HG02981 (cell line): ENCODE results near the gene IFT80.
"Not testable (repeated sequence)": the region's sequence is repeated elsewhere in the genome, so short reads cannot be mapped to it uniquely, and the experiment has no call there.

Experiments
- ATAC-seq: cut with Tn5 transposase; IDR thresholded peaks from one replicate; pipeline ENCODE4 v1.9.1; 2021; ENCODE audit warnings: mild to moderate bottlenecking, moderate library complexity; ENCODE audit not compliant: unreplicated experiment

Gene IFT80

DNA sequence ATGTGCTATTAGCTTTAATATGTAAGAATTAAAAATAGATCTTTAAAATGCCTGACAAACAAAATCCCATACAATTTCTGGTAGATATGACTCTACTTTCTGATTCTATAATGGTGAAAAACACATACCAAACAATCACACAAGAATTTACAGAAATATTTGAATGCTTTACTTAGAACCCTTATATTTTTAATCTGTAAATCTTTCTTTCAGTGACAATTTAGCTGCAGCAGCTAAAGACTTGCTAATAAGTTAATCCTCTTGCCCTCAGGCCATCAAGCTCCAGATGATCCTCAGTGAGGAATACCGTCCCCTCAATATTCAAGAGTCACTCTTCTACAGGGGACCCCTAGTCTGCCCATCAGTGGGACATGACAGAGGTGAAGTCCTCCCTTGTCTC, 118.2 kb downstream of the IFT80 start:
- ATAC-seq: no peak

DNA sequence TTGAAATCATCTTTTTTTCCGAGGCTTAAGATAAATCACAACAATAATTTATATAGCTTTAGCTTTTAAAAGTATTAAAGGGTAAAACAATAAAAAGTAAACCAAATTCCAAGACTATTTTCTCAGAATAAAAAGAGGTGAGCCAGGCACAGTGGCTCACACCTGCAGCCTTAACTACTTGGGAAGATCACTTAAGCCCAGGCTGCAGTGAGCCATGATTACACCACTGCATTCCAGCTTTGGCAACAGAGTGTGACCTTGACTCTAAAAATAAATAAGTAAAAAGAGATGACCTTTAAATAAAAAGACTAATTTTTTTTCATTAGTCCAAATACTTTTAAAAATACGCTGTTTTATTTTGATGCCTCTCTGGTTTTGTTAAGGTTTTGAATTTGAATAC, 119.4 kb downstream of the IFT80 start:
- ATAC-seq: no peak

DNA sequence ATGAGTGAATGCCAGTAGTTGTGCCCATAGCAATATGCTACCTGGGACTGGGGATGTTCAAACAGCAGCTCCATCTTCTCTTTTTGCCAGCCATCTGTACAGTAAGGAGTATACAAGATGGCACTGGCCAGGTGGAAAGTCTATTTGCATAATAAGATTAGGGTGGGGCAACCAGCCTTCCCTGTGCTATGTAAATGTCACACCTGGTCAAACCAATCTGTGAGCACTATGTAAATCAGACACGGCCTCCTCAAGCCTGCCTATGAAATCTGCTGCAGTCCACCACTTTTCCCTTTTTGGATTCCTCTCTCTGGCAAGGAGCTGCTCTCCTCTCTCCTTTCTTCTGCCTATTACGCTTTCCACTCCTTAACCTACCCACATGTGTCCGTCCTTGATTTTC, 120.8 kb downstream of the IFT80 start:
- no peak for ATAC-seq

DNA sequence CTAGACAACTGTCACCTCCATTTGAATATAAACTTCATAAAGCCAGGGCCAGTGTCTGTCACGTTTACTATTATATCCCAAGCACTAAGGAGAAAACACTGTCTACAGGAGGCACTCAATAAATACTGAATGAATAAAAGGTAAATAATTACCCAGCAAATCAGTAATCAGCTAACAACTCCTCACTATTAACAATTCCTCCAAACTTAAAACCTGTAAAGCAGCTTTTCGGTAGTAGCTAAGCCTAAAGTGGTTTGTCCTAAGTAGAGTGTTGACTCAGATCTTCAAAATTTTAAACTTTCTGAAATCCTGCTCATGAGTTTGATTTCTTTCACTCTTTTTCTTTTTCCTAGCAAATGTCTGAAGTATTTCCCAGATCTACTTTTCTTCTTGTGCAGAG, 133.9 kb downstream of the IFT80 start:
- ATAC-seq: no peak

DNA sequence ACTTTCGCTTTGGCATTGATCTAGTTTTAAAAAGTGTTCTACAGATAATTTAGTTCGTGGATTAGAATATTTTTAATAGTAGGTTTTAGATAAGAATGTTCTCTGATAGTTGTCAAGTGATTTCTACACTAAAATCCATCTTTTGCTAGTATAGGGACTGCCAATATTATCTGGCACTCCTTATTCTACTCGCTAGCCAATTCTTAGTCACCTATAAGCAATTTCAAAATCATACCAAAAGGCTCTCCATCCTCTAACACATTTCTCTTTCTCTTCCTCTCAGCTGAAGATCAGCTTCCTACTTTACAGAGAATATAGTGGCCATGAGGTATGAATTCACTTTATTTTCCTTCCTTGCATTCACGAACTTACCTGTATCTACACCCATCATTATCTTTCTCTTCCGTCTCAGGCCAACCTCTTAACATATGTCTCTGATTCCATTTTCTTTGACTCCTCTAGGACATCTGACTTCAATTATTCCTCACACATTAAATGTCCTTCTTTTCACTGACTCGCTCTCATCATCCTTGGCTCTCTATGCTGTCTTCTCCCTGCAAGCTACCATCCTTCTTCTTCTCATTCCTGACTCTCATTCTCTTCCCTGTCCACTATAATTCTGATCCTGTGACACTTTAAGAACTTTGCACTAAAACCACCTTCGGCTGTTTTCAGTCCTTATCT, 138.3 kb downstream of the IFT80 start:
- ATAC-seq: no peak

DNA sequence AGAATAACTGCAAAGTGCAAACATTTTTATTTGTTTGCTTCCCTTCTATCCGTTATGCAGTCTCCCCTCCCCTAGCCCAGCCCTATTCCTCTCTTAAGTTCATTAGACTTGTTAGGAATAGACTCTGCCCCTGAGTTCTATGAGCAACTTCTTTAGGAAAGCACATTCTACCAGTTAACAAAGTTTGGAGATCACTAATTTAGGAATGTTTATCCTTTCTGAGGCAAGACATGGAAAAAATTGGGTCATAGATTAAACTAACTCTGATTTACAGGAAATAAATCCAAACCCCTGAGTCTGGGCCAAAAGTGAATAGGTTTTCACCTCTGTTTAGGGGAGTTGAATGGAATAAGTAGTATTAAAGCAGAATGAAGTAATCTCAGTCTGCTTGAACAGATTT, 139.4 kb downstream of the IFT80 start:
- ATAC-seq: no peak

DNA sequence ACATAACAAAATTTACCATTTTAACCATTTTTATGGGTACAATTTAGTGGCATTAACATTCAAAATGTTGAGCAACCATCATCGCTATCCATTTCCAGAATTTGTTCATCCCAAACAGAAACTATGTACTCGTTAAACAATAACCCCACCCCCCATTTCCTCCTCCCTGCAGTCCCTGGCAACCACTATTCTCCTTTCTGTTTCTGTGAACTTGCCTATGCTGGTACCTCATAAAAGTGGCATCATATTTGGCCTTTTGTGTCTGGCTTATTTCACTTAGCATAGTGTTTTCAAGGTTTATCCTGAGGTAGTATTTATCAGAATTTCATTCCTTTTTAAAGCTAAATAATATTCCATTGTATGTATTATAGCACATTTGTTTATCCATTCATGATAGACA, 141.4 kb downstream of the IFT80 start:
- no peak for ATAC-seq

DNA sequence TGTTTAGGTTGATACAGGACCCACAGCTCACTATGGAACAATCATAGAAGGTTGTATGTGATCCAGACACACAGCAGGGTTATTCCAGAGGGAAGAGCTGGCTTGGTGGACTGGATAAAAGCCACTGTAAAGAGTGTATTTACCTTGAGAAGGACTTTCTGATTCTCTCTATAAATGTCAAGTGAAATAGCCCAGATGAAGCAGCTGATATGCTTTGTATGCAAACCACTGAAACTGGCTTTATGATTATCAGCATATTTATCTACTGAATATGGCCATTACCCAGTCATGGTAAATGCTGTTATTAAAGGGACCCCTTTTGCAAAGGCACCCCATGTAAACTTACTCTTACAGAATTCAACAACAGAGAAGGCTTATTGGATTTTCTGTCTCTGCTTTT, 145.7 kb downstream of the IFT80 start:
- ATAC-seq: no peak

DNA sequence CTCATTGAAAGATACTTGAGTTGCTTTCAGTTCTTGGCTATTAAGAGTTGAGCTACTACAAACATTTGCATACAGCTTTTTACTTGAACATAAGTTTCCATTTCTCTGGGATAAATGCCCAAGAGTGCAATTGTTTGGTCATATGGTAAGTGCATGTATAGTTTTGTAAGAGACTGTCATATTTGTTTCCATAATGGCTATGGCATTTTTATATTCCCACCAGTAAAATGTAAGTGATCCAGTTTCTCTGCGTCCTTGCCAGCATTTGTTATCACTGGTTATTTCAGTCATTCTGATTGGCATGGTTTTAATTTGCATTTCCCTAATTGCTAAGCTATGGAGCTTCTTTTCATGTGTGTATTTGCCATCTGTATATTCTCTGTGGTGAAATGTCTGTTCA, 151.3 kb downstream of the IFT80 start:
- ATAC-seq: no peak

DNA sequence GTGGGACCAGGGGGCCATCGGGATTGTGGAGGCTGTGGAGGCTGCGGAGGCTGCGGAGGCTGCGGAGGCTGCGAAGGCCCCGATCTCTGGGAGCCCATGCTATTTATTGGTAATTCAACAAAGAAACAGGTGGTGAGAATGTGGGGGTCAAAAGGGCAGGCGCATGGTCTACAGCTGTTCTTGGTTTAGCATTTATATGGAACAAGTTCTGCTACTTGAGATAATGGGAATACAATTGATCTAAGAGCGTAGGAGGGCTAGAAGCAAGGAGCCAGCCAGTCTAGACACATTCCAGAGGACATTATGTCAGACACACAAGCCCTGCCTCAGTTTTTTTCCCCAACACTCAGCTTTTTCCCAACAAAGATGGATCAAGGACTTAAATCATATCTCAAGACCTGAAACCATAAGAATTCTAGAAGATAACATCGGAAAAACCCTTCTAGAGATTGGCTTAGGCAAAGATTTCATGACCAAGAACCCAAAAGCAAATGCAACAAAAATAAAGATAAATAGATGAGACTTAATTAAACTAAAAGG, 153.7 kb downstream of the IFT80 start:
- ATAC-seq: no peak

DNA sequence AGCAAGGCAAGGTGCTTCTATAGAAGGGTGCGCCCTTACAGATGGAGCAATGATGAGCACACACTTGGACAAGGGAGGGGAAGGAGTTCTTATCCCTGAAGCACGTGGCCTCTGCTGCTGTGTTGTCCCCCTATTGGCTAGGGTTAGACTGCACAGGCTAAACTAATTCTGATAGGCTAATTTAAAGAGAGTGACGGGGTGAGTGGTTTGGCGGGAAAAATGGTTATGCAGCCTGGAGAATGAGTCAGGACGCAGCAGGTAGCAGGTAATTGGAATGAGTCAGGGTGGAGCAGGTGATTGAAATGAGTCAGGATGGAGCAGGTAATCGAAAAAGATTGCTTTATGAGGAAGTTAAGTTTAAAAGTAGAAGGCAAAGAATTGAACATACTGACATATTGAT, 158.3 kb downstream of the IFT80 start:
- ATAC-seq: not testable (repeated sequence)

DNA sequence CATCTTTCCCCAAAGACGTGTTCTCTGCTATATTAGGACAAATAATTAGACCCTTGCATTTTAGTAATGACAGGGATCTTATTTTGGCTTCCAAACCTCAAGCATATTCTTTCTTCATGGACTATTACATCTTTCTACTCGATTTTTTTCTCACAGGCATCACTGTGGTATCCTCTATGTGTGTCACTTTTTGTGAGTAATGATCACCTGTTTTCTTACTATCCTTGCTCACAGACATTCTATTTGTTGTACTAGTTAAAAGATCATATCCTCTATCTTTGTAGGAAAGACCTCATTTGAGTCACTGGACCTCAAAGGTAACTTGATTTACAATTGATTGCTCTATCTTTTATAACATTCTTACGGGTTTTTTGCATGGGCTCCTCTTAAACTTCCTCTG, 167.0 kb downstream of the IFT80 start:
- ATAC-seq: no peak

DNA sequence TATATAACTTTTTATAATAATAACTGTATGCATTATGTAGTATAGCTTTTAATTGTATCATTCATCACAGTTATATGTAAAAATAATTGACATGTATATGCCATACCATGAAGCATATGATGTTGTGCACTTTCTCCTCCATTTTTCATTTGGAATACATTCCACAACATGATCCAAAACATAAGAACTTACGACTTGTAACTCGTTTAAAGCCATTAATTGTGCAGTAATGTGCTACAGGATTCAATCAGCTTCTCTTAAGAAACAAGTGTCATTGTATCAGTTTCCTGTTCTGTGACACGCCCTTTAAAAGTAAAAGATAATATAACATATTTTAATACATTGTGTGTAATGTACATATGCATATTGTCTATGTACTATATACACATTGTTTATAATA, 171.6 kb downstream of the IFT80 start:
- ATAC-seq: no peak

DNA sequence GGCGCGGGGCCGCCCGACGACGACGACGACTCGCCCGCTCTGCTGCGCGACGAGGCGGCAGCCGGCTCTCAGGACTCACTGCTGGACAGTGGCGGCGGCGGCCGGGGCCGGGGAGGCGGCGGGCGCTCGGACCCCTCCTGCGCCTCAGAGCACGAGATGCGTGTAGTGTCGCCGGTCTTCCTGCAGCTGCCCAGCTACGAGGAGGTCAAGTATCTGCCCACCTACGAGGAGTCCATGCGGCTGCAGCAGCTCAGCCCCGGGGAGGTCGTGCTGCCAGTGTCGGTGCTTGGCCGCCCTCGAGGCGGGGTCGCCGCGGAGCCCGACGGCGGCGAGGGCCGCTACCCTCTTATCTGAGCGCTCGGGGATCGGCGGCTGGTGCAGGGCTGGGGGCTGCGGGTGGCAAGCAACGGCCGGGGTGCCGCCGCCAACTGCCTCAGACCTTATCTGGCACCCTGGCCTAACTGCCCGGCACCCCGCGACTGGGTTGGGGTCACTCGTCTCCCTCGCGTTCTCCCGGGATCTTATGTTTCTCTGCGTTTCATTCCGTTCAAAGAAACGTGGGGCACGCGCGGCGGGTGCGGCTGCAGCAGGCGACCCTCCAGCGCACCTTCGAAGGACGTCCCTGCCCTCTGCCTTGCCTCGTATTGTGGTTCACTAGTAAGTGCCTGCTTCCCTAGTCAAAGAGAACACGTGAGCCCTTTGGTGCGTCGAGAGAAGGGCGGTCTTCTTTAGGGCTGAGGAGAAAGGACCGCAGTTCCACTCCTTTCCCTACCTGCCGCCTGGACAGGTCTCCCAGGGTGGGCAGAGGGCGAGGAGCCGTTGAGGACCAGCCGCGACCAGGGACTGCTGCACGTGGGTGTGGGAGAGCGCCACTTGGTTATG, 172.8 kb downstream of the IFT80 start:
- peak; percentile 18 for ATAC-seq

DNA sequence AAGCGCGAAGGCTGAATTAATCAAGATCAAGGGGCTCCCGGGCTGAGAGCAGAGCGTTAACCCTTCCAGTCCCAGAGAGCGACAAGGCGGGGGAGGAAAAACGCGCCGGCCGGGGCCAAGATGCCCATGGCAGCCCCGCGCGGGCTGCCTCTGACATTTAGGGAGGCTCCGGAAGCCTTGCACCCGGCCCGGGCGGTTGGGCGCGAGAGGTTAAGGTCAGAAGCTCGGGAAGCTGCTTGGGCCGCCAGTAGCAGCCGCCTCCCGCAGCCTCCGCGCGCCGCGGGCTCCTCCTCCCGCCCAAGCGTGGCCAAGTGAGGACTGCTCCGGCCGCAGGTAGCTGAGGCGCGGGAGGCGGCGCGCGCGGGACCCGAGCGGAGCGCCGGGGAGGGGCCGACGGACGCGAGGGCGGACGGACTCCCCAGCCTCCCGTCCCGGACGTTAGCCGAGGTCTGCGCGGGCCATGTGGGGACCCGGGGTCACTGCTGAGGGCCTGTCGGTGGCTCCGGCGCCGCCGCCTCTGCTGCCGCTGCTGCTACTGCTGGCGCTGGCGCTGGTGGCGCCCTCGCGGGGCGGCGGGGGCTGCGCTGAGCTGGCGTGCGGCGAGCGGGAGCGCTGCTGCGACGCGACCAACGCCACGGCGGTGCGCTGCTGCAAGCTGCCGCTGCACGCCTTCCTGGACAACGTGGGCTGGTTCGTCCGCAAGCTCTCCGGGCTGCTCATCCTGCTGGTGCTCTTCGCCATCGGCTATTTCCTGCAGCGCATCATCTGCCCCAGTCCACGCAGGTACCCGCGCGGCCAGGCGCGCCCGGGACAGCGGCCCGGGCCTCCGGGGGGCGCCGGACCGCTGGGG, 173.6 kb downstream of the IFT80 start, which contains the start of gene C3orf80:
Gene C3orf80 (plus strand): TSS at position 247 of the 850 bp plus-strand sequence. CDS start 214 bp downstream, at position 461.
- peak; percentile 70 for ATAC-seq

DNA sequence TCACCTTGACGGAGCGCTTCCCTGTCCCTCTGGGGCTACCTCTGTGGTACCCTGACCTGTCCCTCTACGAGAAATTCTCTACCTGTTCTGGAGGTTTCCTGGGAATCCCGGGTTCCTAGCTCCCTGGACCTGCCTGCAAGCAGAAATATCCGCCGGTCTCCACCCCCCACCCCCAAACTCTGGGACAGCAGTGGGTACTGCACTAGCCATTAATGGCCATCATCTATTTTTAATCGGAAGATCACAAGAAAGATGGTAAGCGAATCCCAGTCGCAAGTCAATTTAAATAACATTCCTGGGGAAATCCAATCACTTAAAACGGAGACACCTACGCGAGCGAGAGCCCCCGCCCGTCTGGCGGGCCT, 174.2 kb downstream of the IFT80 start:
- no peak for ATAC-seq

DNA sequence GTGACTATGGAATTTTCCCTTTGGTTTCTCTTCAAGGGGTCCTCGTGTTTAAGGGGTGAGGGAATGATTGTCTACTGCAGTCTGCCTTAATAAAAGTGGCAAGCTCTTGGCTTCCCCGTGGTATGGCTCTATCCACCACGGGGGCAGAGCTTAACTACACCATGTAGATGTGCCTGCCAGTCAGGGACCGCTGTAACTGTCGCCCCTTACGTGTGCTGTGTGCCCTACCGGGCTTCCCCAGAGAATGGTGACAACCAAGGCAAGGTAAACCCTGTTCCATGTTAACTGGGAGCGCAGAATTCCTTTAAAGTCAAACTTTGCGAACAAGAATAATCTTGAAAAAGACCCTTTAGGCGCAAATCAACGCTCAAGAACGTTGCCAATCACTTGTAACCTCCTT, 174.8 kb downstream of the IFT80 start:
- ATAC-seq: no peak

DNA sequence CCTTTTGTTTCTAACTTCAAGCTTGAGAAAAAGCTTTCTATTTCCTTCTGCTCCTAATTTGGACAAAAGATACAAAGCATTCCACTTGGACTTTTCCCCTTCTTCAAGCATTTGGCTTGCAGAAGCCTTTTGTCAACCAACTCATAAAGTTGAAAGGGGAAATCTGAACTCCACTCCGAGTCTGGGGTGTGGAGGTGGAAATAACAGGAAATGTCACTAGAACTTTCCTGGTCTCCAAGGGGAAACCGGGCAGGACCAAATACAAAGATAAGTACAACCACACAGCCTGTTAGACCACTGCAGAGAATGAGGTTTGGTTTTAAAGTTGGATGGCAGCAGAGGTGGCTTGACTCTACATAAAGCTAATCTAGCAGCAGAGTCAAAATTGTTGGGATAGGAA, 178.0 kb downstream of the IFT80 start:
- no peak for ATAC-seq

DNA sequence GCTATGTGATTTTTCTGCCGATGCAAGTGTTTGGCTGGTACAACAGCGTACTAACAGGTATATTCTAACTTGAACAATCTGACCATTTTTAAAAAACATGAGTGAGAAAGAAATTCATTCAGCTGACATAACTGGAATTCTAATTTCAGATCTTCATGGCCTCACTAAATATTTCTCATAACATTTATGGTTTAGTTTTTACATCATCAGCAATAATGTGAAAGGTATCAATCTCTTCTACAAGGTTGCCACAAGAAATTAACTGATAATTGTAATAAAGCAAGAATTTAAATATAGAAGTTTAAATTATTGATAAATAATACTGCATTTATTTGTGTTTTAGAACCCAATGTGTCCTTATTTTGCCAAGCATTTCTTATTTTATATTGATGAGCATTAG, 179.0 kb downstream of the IFT80 start:
- ATAC-seq: no peak

DNA sequence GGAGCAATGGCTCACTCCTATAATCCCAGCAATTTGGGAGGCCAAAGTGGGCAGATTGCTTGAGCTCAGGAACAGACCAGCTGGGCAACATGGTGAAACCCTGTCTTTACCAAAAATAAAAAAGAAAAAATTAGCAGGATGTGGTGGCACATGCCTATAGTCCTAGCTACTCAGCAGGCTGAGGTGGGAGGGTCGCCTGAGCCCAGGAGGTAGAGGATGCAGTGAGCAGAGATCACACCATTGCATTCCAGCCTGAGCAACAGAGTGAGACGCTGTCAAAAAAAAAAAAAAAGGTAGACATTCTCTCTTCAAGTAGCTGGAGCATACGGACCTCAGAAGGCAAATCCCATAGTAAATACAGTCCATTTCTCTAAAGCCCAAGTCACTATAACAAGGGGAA, 180.9 kb downstream of the IFT80 start:
- ATAC-seq: no peak

DNA sequence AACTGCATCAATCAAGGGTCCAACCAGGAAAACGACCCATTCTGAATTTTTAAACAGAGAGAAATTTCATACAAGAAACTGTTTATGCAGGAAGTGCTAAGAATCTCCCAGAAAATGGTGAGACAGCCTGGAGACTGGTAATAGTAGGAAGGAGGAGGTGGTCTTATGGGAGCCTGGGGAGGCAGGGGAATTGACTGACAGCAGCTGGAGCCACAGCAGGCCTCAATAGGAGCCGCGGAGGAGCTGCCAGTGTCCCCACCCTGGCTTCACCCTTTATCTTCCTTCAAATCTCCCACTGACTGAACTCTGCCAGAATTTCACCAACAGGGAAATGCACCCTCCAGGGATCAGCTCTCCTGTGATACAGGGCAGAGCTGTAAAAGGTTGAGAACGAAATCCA, 181.3 kb downstream of the IFT80 start:
- ATAC-seq: no peak
